G401.6 (cell line): Measurements from ENCODE around the gene FXYD6.
"Not testable (repeated sequence)": the region's sequence is repeated elsewhere in the genome, so short reads cannot be mapped to it uniquely, and the experiment has no call there.

Experiments
- FAIRE-seq: peaks from 2 replicates; lab custom pipeline; 2012; peaks lifted over from hg19 to GRCh38; lab: Jason Lieb, UNC

FXYD6 gene, protein sequence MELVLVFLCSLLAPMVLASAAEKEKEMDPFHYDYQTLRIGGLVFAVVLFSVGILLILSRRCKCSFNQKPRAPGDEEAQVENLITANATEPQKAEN

DNA sequence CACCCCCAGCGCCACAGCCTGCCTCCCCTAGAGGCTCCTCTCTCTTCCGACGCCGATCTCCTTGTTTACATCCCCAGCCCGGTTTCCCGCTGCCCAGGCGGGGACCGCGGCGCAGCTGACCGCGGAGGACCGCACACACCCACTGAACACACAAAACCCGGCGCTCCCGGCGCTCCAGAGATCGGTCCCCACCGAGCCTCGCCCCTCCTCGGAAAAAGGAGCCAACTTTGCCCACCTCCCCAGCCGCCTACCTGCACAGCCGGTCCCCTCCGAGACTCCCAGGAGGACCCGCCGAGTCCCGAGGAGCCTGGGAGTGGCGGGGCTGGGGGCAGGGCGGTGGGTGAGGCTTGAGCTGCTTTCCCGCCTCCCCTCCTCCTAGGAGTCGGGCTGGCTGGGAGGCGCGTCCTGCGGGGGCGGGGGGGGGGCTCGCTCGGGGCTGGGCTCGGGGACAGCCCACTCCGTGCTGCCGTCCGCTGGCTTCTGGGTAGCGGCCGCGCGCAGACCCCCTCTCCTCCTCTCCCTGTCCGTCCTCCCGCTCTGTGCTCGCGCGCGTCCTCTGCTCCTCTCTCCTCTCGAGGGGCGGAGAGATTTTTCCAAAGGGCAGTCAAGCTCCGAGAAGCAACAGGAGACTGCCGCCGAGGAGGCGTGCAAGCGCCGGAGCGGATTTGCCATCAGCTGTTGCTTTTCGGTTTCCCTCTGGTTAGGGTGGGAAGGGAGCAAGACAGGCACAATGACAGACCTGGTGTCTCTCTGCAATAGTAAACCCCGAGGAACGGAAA lies at the start of gene FXYD6:
Gene FXYD6 (minus strand): TSS at position 318 of the 779 bp plus-strand sequence. CDS start 33,882 bp downstream, outside the sequence.
- FAIRE-seq, result no peak

DNA sequence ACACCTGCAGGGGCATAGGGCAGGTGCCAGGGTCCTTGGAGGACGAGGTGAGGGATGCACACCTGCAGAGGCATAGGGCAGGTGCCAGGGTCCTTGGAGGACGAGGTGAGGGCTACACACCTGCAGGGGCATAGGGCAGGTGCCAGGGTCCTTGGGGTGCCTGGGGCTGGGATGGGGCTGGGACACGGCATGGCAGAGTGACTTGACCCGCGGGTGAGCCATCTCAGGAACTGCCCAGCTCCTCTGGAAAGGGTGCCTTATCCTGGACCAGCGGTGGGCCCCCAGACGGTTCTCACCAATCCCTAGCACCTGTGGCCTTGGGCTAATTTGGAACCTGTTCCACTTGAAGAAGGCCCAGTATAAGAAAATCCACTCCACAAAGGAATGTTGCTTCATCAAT lies 49.7 kb upstream of the FXYD6 start:
- FAIRE-seq, result not testable (repeated sequence)

DNA sequence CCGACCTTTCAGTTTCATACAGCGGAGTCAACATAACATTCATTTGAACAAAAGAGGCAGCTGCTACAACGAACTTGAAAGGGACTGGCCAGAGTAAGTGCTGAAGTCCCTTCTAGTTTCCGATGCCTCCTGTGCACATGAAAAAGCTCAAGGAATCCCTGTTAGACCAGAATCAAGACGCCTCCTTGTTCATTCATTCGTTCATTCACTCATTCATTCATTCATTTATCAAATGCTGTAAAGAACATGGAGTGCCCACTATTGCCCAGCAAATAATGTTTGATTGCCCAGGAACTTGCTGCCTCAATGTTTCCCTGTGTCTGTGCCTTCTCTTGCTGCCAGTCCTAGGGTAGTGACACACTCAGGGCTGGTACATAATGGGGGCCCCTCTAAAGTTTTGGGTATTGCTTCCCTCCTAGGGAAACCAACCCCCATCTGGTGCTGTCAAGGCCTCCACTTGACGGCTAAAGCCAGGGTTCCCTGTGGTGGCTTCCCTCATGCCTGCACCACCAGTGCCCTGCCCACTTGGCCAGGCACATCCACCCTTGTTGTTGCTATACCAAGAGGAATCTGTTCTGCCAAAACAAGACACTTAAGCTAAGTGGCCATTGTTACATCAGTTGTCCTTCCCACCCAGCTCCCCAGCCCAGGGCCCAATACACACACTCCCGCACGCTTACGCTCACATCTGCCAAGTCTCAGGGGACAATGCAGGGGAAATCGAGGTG lies 48.9 kb upstream of the FXYD6 start:
- no peak for FAIRE-seq

DNA sequence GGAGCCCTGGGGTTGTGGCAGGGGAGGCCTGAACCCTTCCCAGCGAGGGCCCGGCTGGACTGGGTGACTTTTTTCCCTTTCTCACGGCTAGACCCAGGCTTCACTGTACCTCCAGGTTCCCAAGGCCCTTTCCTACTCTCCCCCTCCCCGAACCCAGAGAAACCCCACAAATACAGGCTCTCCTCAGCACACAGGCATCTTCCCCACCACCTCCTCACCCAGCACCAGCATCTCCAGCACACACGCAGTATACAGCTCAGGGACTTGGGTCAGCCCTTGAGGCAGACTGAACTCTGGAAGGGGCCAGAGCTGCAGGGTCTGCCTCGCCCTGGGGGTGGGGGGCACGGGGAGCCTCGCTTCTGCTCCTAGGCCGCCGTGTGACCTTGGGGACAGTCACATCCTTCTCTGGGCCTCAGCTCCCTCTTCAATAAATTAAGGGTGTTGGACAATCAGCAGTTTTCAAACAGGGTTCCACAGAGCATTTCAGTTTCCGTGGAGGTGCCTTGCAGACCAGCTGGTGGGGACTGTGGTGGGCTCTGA lies 48.2 kb upstream of the FXYD6 start:
- no peak for FAIRE-seq

DNA sequence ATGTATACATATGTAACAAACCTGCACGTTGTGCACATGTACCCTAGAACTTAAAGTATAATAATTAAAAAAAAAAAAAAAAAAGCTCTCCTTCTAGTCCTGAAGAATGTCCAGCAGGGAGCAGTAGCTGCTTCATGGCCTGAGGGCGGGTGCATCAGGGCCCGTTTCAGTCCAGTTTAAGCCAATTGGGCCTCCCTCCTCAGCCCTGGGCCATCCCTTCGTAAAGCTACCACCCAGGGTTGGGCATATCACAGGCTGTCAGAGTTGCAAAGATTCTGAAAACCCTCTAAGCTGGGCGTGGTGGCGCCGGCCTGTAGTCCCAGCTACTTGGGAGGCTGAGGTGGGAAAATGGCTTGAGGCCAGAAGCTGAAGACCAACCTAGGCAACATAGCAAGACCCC lies 47.3 kb upstream of the FXYD6 start:
- no peak for FAIRE-seq

DNA sequence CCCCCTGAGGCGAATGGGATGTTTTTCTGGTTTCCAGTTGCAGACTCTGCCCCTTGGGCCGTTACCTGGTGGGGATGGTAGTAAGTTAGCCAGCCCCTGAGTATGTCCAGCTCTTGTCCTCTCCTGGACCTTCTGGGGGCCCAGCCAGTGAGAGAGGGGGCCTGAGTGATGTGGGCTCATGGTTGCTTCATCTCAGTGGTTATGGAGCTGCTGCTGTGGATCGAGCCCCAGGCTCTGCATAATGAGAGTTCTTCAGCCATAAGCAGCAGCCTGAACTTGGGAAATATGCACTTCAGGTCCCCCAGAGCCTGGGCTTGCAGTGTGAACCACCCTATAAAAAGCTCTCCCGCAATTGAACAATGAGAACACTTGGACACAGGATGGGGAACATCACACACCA lies 46.8 kb upstream of the FXYD6 start:
- FAIRE-seq, result no peak

DNA sequence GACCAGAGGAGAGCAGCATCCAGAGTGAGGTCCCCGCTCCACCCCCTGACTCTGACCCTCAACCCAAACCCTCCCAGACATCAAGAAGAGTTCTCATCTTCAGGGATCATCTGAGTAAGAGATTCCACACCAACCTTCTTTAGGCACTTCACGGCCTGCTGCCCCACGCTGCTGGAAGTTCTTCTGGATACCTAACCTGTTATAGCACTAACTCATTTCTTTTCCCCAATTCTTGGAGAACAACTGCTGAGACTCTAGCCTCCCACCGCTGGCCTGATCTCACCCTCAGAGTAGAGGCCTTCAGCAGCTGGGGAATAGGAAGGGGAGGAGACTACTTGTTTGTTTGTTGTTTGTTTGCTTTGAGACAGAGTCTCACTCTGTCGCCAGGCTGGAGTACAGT lies 45.4 kb upstream of the FXYD6 start:
- FAIRE-seq, result no peak

DNA sequence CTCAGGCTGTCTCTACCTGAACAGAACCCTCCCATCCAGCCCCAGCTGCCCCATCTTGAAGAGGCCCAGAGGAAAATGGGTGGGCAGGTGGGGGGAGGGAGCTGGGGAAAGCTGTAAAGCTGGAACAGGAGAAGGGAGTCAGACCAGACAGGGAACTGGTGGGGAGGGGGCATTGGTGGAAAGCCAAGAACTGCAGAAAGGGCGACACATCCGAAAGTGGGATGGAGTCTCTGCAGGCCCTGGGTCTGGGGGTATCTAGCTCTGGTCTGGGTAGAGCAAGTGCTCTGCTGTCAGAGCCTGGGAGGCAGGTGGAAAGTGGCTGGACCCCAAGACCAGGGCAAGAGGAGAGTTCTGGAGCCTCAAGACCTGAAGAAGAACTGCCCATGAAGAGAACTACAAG lies 45.0 kb upstream of the FXYD6 start:
- no peak for FAIRE-seq

DNA sequence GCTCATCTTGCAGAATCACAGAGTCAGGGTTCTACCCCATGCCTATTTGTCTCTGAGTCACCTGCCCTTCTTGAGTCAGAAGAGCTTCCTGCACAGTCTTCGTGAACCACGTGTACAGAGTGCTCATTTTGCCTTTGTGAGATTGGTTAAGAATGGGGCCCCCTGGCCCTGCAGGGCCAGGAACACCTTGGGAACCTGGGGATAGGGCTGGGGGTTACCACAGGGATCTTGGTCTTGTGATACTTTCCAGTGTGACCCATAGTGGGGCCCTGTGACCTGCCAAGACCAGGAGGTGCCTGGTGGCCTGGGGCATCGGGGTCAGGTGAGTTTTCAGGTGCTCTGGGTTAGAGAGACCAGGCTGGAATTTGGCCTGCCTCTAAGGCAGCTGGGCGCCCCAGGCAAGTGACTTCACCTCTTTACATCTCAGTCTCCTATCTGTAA lies 43.3 kb upstream of the FXYD6 start:
- FAIRE-seq, result no peak

DNA sequence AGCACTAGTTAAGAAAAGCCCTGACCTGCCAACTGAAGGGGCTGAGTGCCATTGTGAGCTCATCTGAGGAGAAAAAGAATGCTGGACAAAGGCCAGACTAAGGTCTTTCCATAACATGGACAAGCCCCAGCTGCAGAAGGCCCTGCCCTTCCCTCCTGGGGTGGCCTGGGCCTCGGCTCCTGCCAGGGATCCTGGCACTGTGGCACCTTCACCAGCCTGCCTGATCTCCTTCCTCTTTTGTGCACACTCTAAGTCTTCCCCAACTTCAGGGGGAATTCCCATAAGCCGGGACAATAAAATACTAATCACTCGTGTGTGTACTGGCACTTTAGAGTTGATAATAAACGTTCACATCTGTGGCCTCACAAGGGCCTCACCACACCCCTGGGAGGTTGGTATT lies 42.9 kb upstream of the FXYD6 start:
- no peak for FAIRE-seq

DNA sequence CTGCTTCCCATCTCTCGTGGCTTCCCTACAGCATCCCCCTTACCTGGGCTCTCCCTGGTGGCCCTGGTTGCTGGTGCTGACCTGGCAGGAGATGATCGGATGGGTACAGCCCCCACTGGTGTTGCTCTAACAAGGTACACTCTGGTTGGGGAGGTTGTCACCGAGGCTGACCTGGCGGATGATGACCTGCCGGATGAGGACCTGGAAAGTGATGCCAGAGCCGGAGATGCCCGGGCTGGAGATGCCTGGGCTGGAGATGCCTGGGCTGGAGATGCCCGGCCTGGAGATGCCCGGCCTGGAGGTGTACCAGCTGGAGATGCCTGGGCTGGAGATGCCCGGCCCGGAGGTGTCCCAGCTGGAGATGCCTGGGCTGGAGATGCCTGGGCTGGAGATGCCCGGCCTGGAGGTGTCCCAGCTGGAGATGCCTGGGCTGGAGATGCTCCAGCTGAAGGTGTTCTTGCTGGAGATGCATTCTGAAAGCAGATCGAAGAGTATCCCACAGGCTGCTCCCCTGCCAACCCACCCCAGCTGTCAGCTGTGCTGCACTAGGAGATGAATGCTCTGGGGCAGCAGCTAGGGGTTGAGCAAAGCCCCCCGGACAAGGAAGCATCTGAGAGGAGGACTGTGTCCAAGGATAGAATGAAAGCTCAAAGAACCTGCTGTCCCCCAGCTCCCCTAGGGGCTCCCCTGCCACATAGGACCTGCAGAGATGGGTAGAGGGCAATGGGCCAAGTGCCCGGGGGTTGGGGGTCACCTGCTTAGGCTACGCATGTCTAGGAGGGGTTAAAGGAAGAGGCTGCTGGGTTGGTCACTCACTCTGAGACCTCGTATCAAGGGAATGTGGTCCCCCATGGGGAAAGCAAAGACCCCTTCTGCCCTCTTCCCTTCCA lies 42.2 kb upstream of the FXYD6 start:
- FAIRE-seq, result no peak

DNA sequence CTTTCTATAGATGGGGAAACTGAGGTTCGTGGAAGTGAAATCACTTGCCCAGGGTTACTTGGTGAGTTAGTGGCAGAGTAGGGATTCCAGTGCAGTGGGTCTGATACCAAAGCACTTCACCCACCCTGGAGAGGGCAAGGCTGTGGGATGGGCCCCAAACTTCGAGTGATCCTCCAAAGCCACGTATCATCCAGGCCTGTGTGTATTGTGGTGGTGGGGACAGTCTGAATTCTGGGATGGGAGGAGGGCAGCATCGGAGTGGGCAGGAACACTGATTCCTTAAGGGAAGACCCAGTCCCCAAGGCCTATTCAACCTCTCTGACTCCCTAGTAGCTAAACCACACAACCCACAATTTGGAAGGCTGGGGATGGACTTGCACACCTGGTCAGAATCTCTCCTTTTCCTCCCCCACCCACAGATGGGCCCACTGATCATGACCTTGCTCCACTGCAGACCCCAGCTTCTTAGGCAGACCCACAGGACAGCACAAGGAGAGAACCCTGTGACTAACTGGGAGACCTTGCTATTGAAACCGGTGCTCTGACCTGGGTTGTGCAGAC lies 41.2 kb upstream of the FXYD6 start:
- no peak for FAIRE-seq

DNA sequence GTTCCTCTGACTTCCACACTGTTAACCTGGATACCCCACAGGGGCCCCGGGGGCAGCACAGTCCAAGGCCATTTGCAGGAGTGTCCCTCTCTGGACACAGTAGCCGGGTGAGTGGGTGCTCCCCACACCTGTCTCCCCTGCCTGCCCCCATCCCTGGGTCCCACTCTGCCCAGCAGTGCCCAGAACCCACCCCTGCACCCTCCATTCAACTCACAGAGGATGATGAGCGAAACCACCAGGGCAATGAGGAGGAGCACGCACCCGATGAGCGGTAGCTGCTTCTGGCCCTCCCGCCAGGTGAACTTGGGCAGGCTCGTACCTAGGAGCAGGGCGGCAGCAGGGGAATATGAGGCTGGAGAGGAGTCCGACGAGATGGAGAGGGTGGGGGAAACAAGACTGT lies 40.5 kb upstream of the FXYD6 start:
- FAIRE-seq, result no peak

DNA sequence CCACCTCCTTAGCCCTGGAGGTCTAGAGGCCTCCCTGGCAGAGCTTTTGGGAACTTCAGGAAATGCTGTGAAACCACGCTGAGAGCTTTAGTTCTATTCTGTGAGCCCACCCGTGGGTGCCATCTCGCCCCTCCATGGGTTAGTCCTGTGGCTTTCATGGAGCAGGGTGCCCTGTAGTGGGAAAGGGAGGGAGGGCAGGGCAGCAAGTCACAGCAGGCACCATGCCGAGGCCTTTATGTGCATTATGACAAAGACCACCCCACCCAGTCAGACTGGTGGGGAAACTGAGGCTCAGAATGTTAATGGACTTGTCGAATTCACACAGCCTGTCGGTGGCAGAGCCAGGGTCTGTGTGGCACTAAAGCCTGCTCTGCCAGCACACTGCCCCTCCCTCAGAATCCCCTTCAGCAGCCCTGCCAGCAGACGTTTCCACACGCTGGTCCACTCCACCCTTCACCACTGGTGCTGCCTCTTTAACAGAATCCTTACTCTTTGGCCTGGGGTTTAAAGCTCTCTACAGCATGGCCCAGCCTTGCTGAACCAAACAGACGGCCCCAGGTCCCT lies 39.3 kb upstream of the FXYD6 start:
- FAIRE-seq, result no peak

DNA sequence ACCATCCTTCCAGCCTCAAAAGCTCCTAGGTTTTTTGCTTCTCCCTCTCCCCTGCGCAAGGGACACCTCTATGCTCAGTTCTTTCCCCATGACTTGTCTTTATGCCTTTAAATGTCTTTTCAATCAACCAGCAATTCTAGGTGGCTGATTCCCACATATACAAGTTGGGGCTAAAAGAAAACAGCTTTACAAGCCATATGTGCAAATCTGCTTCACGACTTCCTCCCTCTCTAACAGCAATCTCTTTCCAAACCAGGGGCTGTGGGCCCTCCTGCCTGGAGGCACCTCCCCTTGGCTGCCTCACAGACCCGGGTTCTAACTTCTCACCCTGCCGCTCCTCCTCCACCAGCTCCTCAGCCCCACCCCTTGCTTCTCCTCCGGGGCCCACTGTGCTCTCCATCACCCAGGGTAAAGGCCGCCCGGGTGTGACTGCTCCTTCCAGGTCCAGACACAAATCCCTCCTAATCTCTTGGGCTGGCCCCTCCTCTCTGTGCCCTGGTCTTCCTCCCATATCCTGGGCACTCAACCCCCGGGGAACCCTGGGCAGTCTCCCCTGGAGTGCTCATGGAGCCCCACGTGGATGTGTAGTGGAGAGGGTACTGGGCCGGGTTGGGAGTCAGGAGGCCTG lies 38.6 kb upstream of the FXYD6 start:
- no peak for FAIRE-seq

DNA sequence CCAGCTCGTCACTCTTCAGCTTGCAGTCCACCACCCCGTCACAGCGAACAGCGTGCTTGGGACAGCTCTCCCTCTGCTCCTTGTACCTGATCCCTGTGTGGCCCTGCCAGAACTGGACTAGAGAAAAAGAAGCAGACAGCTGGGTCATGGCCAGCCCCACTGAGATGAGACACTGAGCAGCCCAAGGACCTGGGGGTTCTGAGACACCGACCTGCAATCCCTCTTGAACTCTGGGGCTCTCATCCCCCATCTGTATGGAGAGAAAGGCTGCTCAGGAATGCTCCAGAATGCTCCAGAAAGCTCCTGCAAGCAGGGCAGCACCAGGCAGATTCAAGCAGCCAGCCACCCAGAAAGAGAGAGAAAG lies 37.9 kb upstream of the FXYD6 start:
- no peak for FAIRE-seq

DNA sequence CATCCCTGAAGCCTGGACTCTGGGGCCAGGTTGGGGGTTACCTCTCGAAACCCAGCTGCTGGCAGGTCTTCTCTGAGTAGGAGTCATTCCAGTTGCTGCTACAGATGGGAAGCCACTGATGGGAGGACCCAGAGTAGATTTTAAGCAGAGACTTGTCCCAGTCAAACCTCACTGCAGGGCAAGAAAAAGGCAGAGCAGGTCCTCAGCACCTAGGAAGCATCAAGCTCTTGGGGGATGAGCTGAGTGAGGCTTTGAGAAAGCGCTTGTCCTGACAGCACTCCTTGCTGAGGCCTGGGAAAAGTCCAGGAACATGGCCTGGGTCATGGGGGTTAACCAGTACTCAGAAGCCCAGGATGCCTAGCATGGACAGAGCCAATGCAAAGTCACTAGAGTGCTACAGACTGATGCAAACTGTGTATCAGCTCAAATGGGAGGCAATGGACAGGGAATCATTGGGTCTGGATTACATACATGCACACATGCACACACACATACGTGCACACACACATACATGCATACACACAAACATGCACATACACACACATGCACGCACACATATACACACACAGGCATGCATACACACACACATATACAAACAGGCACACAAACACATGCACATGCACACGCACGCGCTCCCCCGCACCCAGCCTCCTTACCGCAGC lies 37.4 kb upstream of the FXYD6 start:
- FAIRE-seq, result no peak

DNA sequence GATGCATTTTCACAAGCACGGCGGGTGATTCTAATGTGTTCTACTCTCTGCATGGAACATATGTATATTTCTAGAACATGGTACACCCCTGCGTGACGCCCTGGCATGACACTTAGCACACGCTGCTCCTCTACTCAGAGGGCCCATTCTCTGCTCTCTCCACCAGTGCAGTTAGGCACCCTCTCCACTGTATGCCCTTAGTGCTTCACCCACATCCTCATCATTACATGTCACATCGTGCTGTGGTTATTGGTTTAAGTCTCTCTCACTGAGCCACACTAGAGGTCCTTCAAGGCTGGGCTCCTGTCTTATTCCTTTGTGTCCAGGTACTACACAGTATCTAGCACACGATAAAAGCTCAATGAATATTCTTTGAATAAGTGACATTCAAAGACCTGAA lies 36.0 kb upstream of the FXYD6 start:
- FAIRE-seq, result no peak

DNA sequence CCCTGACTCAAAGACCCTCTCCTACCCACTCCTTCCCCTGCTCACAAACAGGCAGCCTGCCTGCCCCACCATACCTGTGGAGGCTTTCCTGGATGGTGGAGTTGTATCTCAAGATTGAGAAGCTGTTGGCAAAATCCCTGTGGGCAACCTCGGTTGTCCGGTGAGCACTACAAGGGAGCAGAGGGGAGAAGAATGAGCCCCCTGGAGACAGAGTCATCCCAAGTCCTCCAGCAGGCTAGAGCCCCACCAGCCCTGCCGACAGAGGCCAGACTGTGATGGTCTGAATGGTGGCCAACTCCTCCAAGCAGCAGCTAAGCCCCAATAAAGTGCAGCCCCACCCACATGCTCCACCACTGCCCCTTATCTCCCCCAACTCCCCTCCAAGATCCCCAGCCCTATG lies 35.2 kb upstream of the FXYD6 start:
- FAIRE-seq, result no peak

DNA sequence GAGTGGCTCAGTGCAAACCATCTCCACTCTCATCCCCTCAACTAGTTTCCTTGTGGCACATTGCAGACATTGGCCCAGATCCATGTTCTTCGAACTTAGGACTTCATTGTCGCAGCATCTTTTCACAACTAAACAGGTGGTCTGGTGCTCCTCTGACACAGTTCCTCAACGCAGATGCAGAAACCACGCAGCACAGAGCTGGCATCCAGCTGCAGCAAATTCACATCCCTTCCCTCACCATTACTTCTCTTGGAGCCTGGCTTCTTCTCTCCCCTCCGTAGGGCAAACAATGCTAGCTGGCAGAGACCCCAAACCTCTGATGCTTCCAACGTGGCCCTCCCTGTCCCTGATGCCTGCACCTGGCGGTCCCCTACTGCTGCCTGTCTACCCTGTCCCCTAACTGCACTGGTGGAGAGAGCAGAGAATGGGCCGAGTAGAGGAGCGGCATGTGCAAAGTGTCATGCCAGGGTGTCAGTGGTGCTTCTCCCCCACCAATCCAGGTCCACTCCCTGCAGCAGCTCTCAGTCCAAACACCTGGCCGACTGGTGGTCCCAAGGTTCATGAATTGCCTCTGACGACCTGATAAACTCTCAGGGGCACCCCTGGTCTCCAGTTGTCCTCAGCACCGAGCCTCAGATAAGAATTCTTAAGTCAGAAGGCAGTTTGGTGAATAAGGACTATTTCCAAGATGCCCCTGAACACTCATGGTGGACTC lies 34.6 kb upstream of the FXYD6 start:
- FAIRE-seq, result no peak
